B cell (primary cell): ENCODE measurements around the gene ST8SIA6. TPM values are rescaled to one million over a fixed set of nuclear protein-coding genes. Genes with fewer than 3 reads are reported as not detected.

Experiments
- ATAC-seq: fragments of 200-7000 bp; cut with Tn5 transposase; one replicate; pipeline ENCODE4 v1.10.0; 2021; ENCODE audit warnings: low read depth, mild to moderate bottlenecking, moderate number of reproducible peaks, moderate library complexity
- CTCF ChIA-PET: fragments of 350-600 bp; sonication (Branson Sonifier 250); formaldehyde crosslinking; loops from one replicate; lab custom pipeline; 2021; ENCODE audit warnings: antibody characterized with exemption, inconsistent platforms; lab: Charles Lee
- POLR2A ChIA-PET: fragments of 350-600 bp; sonication (Branson Sonifier 250); formaldehyde crosslinking; loops from one replicate; lab custom pipeline; 2021; ENCODE audit warnings: antibody characterized with exemption; lab: Charles Lee
- DNase-seq: peaks from one replicate; pipeline ENCODE4 v3.0.0; 2013
- H2AFZ ChIP-seq: 2 replicates; pipeline ENCODE4 v1.6.1; 2012; ENCODE audit warnings: mild to moderate bottlenecking, low read depth, low read length; ENCODE audit not compliant: insufficient read depth, poor library complexity, severe bottlenecking
- H3K27ac ChIP-seq, 2 donors: 1 replicate in 1 of 2; 2 replicates in 1 of 2; pipeline ENCODE4 v1.5.1; 2012 to 2013; ENCODE audit warnings: low read length in 2 of 2, mild to moderate bottlenecking in 2 of 2, moderate library complexity in 1 of 2
- H3K27me3 ChIP-seq, 4 experiments: fragments of 200-600 bp in 1 of 4; sonication (generic) in 1 of 4; replicated peaks in 1 of 4; 1 replicate in 2 of 4; 2 replicates in 2 of 4; pipeline versions ENCODE4 v1.6.1 to v1.7.0; 2013 to 2016; ENCODE audit warnings: low read length in 3 of 4, mild to moderate bottlenecking in 2 of 4, mixed read lengths in 1 of 4, moderate library complexity in 1 of 4; ENCODE audit not compliant: insufficient read depth in 4 of 4, control insufficient read depth in 3 of 4; ENCODE audit errors: control extremely low read depth in 1 of 4
- H3K36me3 ChIP-seq, 2 experiments: replicated peaks in 1 of 2; 1 replicate in 1 of 2; 2 replicates in 1 of 2; pipeline versions ENCODE4 v1.6.1 to v1.7.1; 2013; ENCODE audit warnings: low read length in 1 of 2; ENCODE audit not compliant: insufficient read depth in 2 of 2, control insufficient read depth in 1 of 2; ENCODE audit errors: control extremely low read depth in 1 of 2, extremely low read depth in 1 of 2
- H3K4me1 ChIP-seq, 2 donors: fragments of 200-600 bp in 1 of 2; sonication (generic) in 1 of 2; 1 replicate in 1 of 2; 2 replicates in 1 of 2; pipeline versions ENCODE4 v1.5.1 to v1.6.1; 2013 to 2017; ENCODE audit warnings: low read length in 2 of 2; ENCODE audit not compliant: control insufficient read depth in 2 of 2, insufficient read depth in 2 of 2
- H3K4me2 ChIP-seq: replicated peaks from 2 replicates; pipeline ENCODE3; 2012; ENCODE audit warnings: mild to moderate bottlenecking, low read depth, low read length; ENCODE audit not compliant: poor library complexity, severe bottlenecking
- H3K4me3 ChIP-seq, 5 experiments: fragments of 200-600 bp in 1 of 5; sonication (generic) in 1 of 5; 1 replicate in 3 of 5; 2 replicates in 2 of 5; pipeline versions ENCODE4 v1.5.1 to v1.7.0; 2011 to 2016; ENCODE audit warnings: low read length in 4 of 5, mild to moderate bottlenecking in 4 of 5, low read depth in 2 of 5, control low read depth in 1 of 5, moderate library complexity in 1 of 5; ENCODE audit not compliant: insufficient read depth in 1 of 5; ENCODE audit errors: control extremely low read depth in 1 of 5, extremely low read depth in 1 of 5
- H3K79me2 ChIP-seq: fragments of 200-600 bp; sonication (generic); one replicate; pipeline ENCODE4 v1.6.0; 2016; ENCODE audit warnings: low read length; ENCODE audit not compliant: control insufficient read depth, insufficient read depth
- H3K9ac ChIP-seq: fragments of 200-600 bp; sonication (generic); 2 replicates; pipeline ENCODE4 v1.6.1; 2017; ENCODE audit warnings: mild to moderate bottlenecking, low read length, moderate library complexity
- H3K9me3 ChIP-seq, 3 donors: one replicate each; pipeline versions ENCODE4 v1.6.1 to v1.7.1; 2013; ENCODE audit warnings: low read length in 2 of 3; ENCODE audit not compliant: control insufficient read depth in 2 of 3, insufficient read depth in 1 of 3; ENCODE audit errors: control extremely low read depth in 1 of 3
- H4K20me1 ChIP-seq: 2 replicates; pipeline ENCODE4 v1.6.0; 2012; ENCODE audit warnings: mild to moderate bottlenecking, low read length; ENCODE audit not compliant: insufficient read depth, control insufficient read depth, poor library complexity, severe bottlenecking
- H3K27ac Mint-ChIP-seq: one replicate; pipeline ENCODE4 v1.8.0; 2021; ENCODE audit warnings: mixed read lengths
- H3K27me3 Mint-ChIP-seq: one replicate; pipeline ENCODE4 v1.8.0; 2021; ENCODE audit warnings: mixed read lengths
- H3K4me1 Mint-ChIP-seq: one replicate; pipeline ENCODE4 v1.8.0; 2021; ENCODE audit warnings: mixed read lengths
- H3K4me3 Mint-ChIP-seq: one replicate; pipeline ENCODE4 v1.8.0; 2021; ENCODE audit warnings: mixed read lengths
- H3K9me3 Mint-ChIP-seq: one replicate; pipeline ENCODE4 v1.8.0; 2022; ENCODE audit warnings: mixed read lengths; ENCODE audit not compliant: insufficient read depth
- EZH2 ChIP-seq: IDR thresholded peaks from 2 replicates; pipeline ENCODE4 v1.6.1; 2012; ENCODE audit warnings: borderline replicate concordance, low read depth, mild to moderate bottlenecking, moderate library complexity, low read length; ENCODE audit not compliant: insufficient read depth, poor library complexity, severe bottlenecking
- WGBS: methylation state at CpG from one replicate; pipeline ENCODE4 v1.1.5; 2013; ENCODE audit warnings: missing lambda C conversion rate; ENCODE audit not compliant: insufficient coverage; 5-methylcytosine and 5-hydroxymethylcytosine counted together
- intact Hi-C: fragments of 100-400 bp; cut with micrococcal nuclease; formaldehyde crosslinking; loops from one replicate; pipeline ENCODE4 v1.10.0; 2022
- polyA plus RNA-seq: library from polyadenylated mRNA; depleted of rRNA; stranded (reverse); fragments of >200 nt; gene quantifications from 2 replicates; pipeline ENCODE4 v1.2.3, GENCODE V29; 2012
- total RNA-seq, 2 donors: library from RNA; stranded (reverse); fragments of 120-200 nt in 1 of 2; gene quantifications; 1 replicate in 1 of 2; 2 replicates in 1 of 2; pipeline versions ENCODE4 v1.2.3 to v1.2.4, GENCODE V29; 2013 to 2022
- TF ChIP-seq, protein P1 (sequence below): fragments of 200-600 bp; IDR thresholded peaks from one replicate; pipeline ENCODE4 v1.8.0; 2022; ENCODE audit warnings: antibody characterized with exemption, mild to moderate bottlenecking

The ST8SIA6 gene
- total and polyA plus RNA-seq, 2 donors (not counting 1 experiment from before 2014, with no cell fraction given) = 0.04 TPM; not detected in 1

DNA sequence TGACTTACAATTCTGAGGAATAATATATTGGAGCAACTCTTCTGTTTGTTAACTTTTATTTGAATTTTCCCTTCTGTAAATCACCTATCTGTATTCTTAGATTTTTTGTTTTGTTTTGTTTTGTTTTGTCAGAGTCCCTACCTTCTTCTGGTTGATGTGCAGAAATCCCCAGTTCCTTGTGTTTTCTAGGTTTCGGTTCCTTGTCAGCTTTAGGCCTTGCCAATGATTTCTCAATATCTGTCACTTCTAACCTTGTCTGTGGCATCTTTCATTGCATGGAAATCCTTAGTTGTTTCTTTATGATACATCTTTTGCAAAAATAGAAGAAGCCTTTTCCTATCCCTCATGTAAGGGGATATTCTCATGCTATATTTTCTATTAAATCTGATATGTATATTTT is 21.7 kb upstream of the ST8SIA6 start:
- no peak for TF ChIP-seq EZH2
- TF ChIP-seq, protein P1, sequence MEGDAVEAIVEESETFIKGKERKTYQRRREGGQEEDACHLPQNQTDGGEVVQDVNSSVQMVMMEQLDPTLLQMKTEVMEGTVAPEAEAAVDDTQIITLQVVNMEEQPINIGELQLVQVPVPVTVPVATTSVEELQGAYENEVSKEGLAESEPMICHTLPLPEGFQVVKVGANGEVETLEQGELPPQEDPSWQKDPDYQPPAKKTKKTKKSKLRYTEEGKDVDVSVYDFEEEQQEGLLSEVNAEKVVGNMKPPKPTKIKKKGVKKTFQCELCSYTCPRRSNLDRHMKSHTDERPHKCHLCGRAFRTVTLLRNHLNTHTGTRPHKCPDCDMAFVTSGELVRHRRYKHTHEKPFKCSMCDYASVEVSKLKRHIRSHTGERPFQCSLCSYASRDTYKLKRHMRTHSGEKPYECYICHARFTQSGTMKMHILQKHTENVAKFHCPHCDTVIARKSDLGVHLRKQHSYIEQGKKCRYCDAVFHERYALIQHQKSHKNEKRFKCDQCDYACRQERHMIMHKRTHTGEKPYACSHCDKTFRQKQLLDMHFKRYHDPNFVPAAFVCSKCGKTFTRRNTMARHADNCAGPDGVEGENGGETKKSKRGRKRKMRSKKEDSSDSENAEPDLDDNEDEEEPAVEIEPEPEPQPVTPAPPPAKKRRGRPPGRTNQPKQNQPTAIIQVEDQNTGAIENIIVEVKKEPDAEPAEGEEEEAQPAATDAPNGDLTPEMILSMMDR = no peak
- Histone ChIP-seq H3K36me3 (no peaks in the 10 kb centered on the region), H3K27me3 (peaks cover 0 to 2% (median 0%) of the 10 kb centered on the region in 4 experiments), H3K79me2 (no peaks in the 10 kb centered on the region), H3K4me2 (no peak overlapping the region), H3K9ac (no peak overlapping the region), H3K27ac (no peak overlapping the region), H3K4me3 (no peak overlapping the region), H3K9me3 (no peaks in the 10 kb centered on the region), H4K20me1 (no peaks in the 10 kb centered on the region), H3K4me1 (no peaks in the 10 kb centered on the region), H2AFZ (no peak overlapping the region)
- Mint-ChIP-seq H3K4me1 (no peaks in the 10 kb centered on the region), H3K27ac (no peak overlapping the region), H3K27me3 (peaks cover 13% of the 10 kb centered on the region), H3K9me3 (peaks cover 3% of the 10 kb centered on the region), H3K4me3 (no peak overlapping the region)
- WGBS = no CpG with 5 or more reads among the region's 1 CpG
- DNase-seq = no peak
- ATAC-seq = no peak
- intact Hi-C loops = no loop called here
- ChIA-PET POLR2A (no interaction called here), CTCF (no interaction called here)

DNA sequence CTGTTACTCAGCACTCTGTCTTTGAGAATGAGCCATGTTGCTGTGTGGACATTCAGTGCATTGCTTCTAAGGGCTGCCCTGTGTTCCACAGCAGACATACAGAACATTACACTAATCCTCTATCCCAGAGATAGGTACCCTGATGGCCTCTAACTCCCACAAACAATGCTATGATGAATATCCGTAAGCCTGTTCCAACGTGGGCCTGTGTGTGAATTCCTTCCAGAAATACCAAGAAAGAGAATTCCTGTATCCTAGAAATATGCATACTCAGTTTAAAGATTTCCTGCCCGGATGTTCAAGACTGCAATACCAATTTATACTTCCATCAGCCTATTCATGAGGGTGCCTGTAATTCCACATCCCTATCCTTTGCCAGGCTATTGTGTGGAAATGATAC is 21.3 kb upstream of the ST8SIA6 start:
- Histone ChIP-seq H3K36me3 (no peaks in the 10 kb centered on the region), H3K4me1 (no peaks in the 10 kb centered on the region), H3K9me3 (no peaks in the 10 kb centered on the region), H3K4me2 (no peak overlapping the region), H3K27me3 (peaks cover 0 to 2% (median 0%) of the 10 kb centered on the region in 4 experiments), H3K4me3 (no peak overlapping the region), H4K20me1 (no peaks in the 10 kb centered on the region), H3K27ac (no peak overlapping the region), H3K9ac (no peak overlapping the region), H2AFZ (no peak overlapping the region), H3K79me2 (no peaks in the 10 kb centered on the region)
- intact Hi-C loops = no loop called here
- POLR2A ChIA-PET = no interaction called here
- no peak for ATAC-seq
- Mint-ChIP-seq H3K27ac (no peak overlapping the region), H3K4me3 (no peak overlapping the region), H3K4me1 (no peaks in the 10 kb centered on the region), H3K27me3 (peaks cover 10% of the 10 kb centered on the region), H3K9me3 (peaks cover 3% of the 10 kb centered on the region)
- DNase-seq = no peak
- 82% methylated on average over 2 of the region's 3 CpGs for WGBS
- CTCF ChIA-PET = no interaction called here
- no peak for TF ChIP-seq EZH2
- TF ChIP-seq, protein P1 = no peak
